GM12878 (cell line): ENCODE data around the gene LTBP3. TPM values are rescaled to one million over a fixed set of nuclear protein-coding genes. Genes with fewer than 3 reads are reported as not detected.

Experiments
- ASH2L ChIP-seq: fragments of 300-600, 200-600 bp; sonication (generic); IDR thresholded peaks from 2 replicates; pipeline ENCODE4 v1.6.1; 2017; ENCODE audit warnings: low read depth, mild to moderate bottlenecking, borderline replicate concordance
- CEBPZ ChIP-seq: fragments of 150-350 bp; IDR thresholded peaks from 2 replicates; pipeline ENCODE4 v1.6.1; 2016; ENCODE audit warnings: low read depth, low read length
- ESRRA ChIP-seq: IDR thresholded peaks from 2 replicates; pipeline ENCODE4 v1.6.1; 2012; ENCODE audit warnings: mild to moderate bottlenecking, low read length, improper control_type of control experiment
- ETV6 ChIP-seq, 2 experiments: fragments of 450-650 bp in 1 of 2; IDR thresholded peaks in 1 of 2; conservative IDR thresholded peaks in 1 of 2; 2 replicates each; pipeline ENCODE4 v1.6.1; 2014; ENCODE audit warnings: antibody characterized with exemption in 1 of 2, borderline replicate concordance in 1 of 2, low read depth in 1 of 2, mild to moderate bottlenecking in 1 of 2, moderate library complexity in 1 of 2
- FOS ChIP-seq: IDR thresholded peaks from 3 replicates; pipeline ENCODE4 v1.6.1; 2011; ENCODE audit warnings: borderline replicate concordance; ENCODE audit not compliant: insufficient read length; ENCODE audit errors: extremely low read depth
- FOXM1 ChIP-seq: IDR thresholded peaks from 2 replicates; pipeline ENCODE4 v1.6.1; 2012; ENCODE audit warnings: low read depth, mild to moderate bottlenecking, inconsistent platforms, low read length, moderate library complexity
- GATAD2B ChIP-seq: fragments of 450-650 bp; conservative IDR thresholded peaks from 2 replicates; pipeline ENCODE4 v1.6.1; 2017; ENCODE audit warnings: low read depth, mild to moderate bottlenecking, moderate library complexity
- IRF4 ChIP-seq: IDR thresholded peaks from 2 replicates; pipeline ENCODE4 v1.6.1; 2011; ENCODE audit warnings: low read depth, low read length
- LARP7 ChIP-seq: fragments of 450-650 bp; IDR thresholded peaks from 2 replicates; pipeline ENCODE4 v1.6.1; 2017; ENCODE audit warnings: mild to moderate bottlenecking
- PAX8 ChIP-seq: fragments of 450-650 bp; IDR thresholded peaks from 2 replicates; pipeline ENCODE4 v1.6.1; 2017; ENCODE audit warnings: mild to moderate bottlenecking, moderate library complexity
- RFX5 ChIP-seq: IDR thresholded peaks from 2 replicates; pipeline ENCODE4 v1.6.1; 2011; ENCODE audit warnings: low read depth, low read length, improper control_type of control experiment
- SIN3A ChIP-seq: IDR thresholded peaks from 2 replicates; pipeline ENCODE4 v1.6.1; 2012; ENCODE audit warnings: low read depth, low read length, improper control_type of control experiment
- ZBED1 ChIP-seq: IDR thresholded peaks from 2 replicates; pipeline ENCODE4 v1.6.1; 2016; ENCODE audit warnings: borderline replicate concordance
- ZNF24 ChIP-seq: fragments of 450-650 bp; IDR thresholded peaks from 2 replicates; pipeline ENCODE4 v1.6.1; 2017; ENCODE audit warnings: antibody characterized with exemption, mild to moderate bottlenecking
- ZNF384 ChIP-seq: IDR thresholded peaks from 2 replicates; pipeline ENCODE4 v1.6.1; 2012; ENCODE audit warnings: low read depth, mild to moderate bottlenecking, low read length, improper control_type of control experiment, borderline replicate concordance
- polyA plus RNA-seq, 11 experiments: library from polyadenylated mRNA; depleted of rRNA in 4 of 11; unstranded in 6 of 11; stranded (reverse) in 5 of 11; fragments of >200 nt; fragmentation: Nextera tagmentation in 4 of 11; fragmentation: Illumina TruSeq in 1 of 11; extraction: Ambion mirVana in 4 of 11; extraction: Trizol in 1 of 11; gene quantifications; 1 replicate in 1 of 11; 2 replicates in 10 of 11; pipeline versions ENCODE4 v1.2.1 to v1.2.3, GENCODE V29; 2011 to 2016; ENCODE audit warnings: inconsistent platforms in 2 of 11, missing spikeins in 2 of 11, low read depth in 1 of 11
- total RNA-seq, 4 experiments: library from RNA; depleted of rRNA in 3 of 4; stranded (reverse); fragments of >200 nt in 3 of 4; fragmentation: Illumina TruSeq in 1 of 4; extraction: Trizol in 1 of 4; gene quantifications; 2 replicates each; pipeline versions ENCODE4 v1.2.1 to v1.2.3, GENCODE V29; 2013 to 2021
- TF ChIP-seq, protein P1 (sequence below): fragments of 450-650 bp; formaldehyde crosslinking; IDR thresholded peaks from 2 replicates; pipeline ENCODE4 v1.5.0; 2022; ENCODE audit warnings: mild to moderate bottlenecking, missing genetic modification characterization
- TF ChIP-seq, protein P2 (sequence below): fragments of 450-650 bp; IDR thresholded peaks from 2 replicates; pipeline ENCODE4 v1.6.1; 2017; ENCODE audit warnings: mild to moderate bottlenecking, moderate library complexity

LTBP3 gene
- total and polyA plus RNA-seq, 10 of the 15 experiments (the other 5 are each of a cell fraction or from before 2014, with no cell fraction given), result 2.2 to 12.2 (median 6.2) TPM; not detected in 2

- TF ChIP-seq CEBPZ, result no peak; the same call in 1 of the 2 replicates
- TF ChIP-seq, protein P1, sequence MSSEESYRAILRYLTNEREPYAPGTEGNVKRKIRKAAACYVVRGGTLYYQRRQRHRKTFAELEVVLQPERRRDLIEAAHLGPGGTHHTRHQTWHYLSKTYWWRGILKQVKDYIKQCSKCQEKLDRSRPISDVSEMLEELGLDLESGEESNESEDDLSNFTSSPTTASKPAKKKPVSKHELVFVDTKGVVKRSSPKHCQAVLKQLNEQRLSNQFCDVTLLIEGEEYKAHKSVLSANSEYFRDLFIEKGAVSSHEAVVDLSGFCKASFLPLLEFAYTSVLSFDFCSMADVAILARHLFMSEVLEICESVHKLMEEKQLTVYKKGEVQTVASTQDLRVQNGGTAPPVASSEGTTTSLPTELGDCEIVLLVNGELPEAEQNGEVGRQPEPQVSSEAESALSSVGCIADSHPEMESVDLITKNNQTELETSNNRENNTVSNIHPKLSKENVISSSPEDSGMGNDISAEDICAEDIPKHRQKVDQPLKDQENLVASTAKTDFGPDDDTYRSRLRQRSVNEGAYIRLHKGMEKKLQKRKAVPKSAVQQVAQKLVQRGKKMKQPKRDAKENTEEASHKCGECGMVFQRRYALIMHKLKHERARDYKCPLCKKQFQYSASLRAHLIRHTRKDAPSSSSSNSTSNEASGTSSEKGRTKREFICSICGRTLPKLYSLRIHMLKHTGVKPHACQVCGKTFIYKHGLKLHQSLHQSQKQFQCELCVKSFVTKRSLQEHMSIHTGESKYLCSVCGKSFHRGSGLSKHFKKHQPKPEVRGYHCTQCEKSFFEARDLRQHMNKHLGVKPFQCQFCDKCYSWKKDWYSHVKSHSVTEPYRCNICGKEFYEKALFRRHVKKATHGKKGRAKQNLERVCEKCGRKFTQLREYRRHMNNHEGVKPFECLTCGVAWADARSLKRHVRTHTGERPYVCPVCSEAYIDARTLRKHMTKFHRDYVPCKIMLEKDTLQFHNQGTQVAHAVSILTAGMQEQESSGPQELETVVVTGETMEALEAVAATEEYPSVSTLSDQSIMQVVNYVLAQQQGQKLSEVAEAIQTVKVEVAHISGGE, result peak; percentile 79
- peak in 1 of 2 experiments; percentile 64; a peak in 2 of 4 replicates for TF ChIP-seq ETV6 (conservative IDR thresholded peaks at IDR 0.05 in 1 of 2, IDR thresholded peaks at IDR 0.05 in 1 of 2; ENCODE audit: borderline replicate concordance in 1 of 2, low read depth in 1 of 2)
- TF ChIP-seq LARP7, result peak; percentile 52; the same call in 1 of the 2 replicates
- TF ChIP-seq FOXM1, result no peak
- TF ChIP-seq, protein P2, sequence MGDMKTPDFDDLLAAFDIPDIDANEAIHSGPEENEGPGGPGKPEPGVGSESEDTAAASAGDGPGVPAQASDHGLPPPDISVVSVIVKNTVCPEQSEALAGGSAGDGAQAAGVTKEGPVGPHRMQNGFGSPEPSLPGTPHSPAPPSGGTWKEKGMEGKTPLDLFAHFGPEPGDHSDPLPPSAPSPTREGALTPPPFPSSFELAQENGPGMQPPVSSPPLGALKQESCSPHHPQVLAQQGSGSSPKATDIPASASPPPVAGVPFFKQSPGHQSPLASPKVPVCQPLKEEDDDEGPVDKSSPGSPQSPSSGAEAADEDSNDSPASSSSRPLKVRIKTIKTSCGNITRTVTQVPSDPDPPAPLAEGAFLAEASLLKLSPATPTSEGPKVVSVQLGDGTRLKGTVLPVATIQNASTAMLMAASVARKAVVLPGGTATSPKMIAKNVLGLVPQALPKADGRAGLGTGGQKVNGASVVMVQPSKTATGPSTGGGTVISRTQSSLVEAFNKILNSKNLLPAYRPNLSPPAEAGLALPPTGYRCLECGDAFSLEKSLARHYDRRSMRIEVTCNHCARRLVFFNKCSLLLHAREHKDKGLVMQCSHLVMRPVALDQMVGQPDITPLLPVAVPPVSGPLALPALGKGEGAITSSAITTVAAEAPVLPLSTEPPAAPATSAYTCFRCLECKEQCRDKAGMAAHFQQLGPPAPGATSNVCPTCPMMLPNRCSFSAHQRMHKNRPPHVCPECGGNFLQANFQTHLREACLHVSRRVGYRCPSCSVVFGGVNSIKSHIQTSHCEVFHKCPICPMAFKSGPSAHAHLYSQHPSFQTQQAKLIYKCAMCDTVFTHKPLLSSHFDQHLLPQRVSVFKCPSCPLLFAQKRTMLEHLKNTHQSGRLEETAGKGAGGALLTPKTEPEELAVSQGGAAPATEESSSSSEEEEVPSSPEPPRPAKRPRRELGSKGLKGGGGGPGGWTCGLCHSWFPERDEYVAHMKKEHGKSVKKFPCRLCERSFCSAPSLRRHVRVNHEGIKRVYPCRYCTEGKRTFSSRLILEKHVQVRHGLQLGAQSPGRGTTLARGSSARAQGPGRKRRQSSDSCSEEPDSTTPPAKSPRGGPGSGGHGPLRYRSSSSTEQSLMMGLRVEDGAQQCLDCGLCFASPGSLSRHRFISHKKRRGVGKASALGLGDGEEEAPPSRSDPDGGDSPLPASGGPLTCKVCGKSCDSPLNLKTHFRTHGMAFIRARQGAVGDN, result peak; percentile 99
- TF ChIP-seq ZBED1, result peak; percentile 100
- no peak for TF ChIP-seq FOS
- TF ChIP-seq SIN3A, result peak; percentile 16; the same call in 1 of the 2 replicates
- TF ChIP-seq ASH2L, result no peak
- TF ChIP-seq GATAD2B, result no peak
- TF ChIP-seq ZNF384, result peak; percentile 75; the same call in 1 of the 2 replicates
- TF ChIP-seq PAX8, result no peak; the same call in 1 of the 2 replicates
- TF ChIP-seq RFX5, result no peak
- TF ChIP-seq IRF4, result peak; percentile 74
- peak; percentile 82 for TF ChIP-seq ZNF24
- peak; percentile 83; the same call in 1 of the 2 replicates for TF ChIP-seq ESRRA
These were observed 59.0 kb downstream of the LTBP3 start, which contains the start of gene MALAT1 (continued) for GRCh38 chr11:65498977-65499712.
